ENCODE data around the gene TRIM44.
"Not testable (repeated sequence)": the region's sequence is repeated elsewhere in the genome, so short reads cannot be mapped to it uniquely, and the experiment has no call there.

The TRIM44 gene

GRCh38 chr11:35633827-35634423 is 28.6 kb upstream of the TRIM44 start:
- no peak for DNase-seq (ENCODE audit: low read depth in 2 of 2)

GRCh38 chr11:35635933-35636332 is 26.6 kb upstream of the TRIM44 start:
- DNase-seq (ENCODE audit: low read depth in 2 of 2), result no peak

- DNase-seq (ENCODE audit: low read depth in 2 of 2), result no peak
Observed at GRCh38 chr11:35639591-35640179, 22.9 kb upstream of the TRIM44 start.

- DNase-seq (ENCODE audit: low read depth in 2 of 2), result no peak
Observed at GRCh38 chr11:35641171-35641897, 21.2 kb upstream of the TRIM44 start.

GRCh38 chr11:35641964-35642363 is 20.6 kb upstream of the TRIM44 start:
- no peak for DNase-seq (ENCODE audit: low read depth in 2 of 2)

GRCh38 chr11:35647421-35648093 is 15.0 kb upstream of the TRIM44 start:
- DNase-seq (ENCODE audit: low read depth in 2 of 2), result no peak

- DNase-seq (ENCODE audit: low read depth in 2 of 2), result no peak
Observed at GRCh38 chr11:35650006-35650405, 12.6 kb upstream of the TRIM44 start.

- no peak for DNase-seq (ENCODE audit: low read depth in 2 of 2)
Observed at GRCh38 chr11:35650467-35650866, 12.1 kb upstream of the TRIM44 start.

- no peak for DNase-seq (ENCODE audit: low read depth in 2 of 2)
Observed at GRCh38 chr11:35651263-35651662, 11.3 kb upstream of the TRIM44 start.

GRCh38 chr11:35652786-35653185 is 9.8 kb upstream of the TRIM44 start:
- DNase-seq (ENCODE audit: low read depth in 2 of 2), result not testable (repeated sequence)

GRCh38 chr11:35654711-35655110 is 7.9 kb upstream of the TRIM44 start:
- no peak for DNase-seq (ENCODE audit: low read depth in 2 of 2)

GRCh38 chr11:35655254-35655653 is 7.3 kb upstream of the TRIM44 start:
- no peak for DNase-seq (ENCODE audit: low read depth in 2 of 2)

- DNase-seq (ENCODE audit: low read depth in 2 of 2), result no peak
Observed at GRCh38 chr11:35655856-35656255, 6.7 kb upstream of the TRIM44 start.

GRCh38 chr11:35658020-35658948 is 4.3 kb upstream of the TRIM44 start:
- DNase-seq (ENCODE audit: low read depth in 2 of 2), result no peak

- no peak for DNase-seq (ENCODE audit: low read depth in 2 of 2)
Observed at GRCh38 chr11:35661534-35661933, 1.0 kb upstream of the TRIM44 start.

- DNase-seq (ENCODE audit: low read depth in 2 of 2), result no peak
Observed at GRCh38 chr11:35662061-35662648, 420 bp upstream of the TRIM44 start.

- no peak for DNase-seq (ENCODE audit: low read depth in 2 of 2)
Observed at GRCh38 chr11:35663408-35663702, 780 bp downstream of the TRIM44 start.

GRCh38 chr11:35664977-35665441 is 2.4 kb downstream of the TRIM44 start:
- no peak for DNase-seq (ENCODE audit: low read depth in 2 of 2)

- DNase-seq (ENCODE audit: low read depth in 2 of 2), result no peak
Observed at GRCh38 chr11:35667257-35667656, 4.7 kb downstream of the TRIM44 start.

- not testable (repeated sequence) for DNase-seq (ENCODE audit: low read depth in 2 of 2)
Observed at GRCh38 chr11:35668350-35668749, 5.8 kb downstream of the TRIM44 start.

GRCh38 chr11:35671396-35672127 is 9.0 kb downstream of the TRIM44 start:
- no peak for DNase-seq (ENCODE audit: low read depth in 2 of 2)
